HCT116 (cell line): Measurements from ENCODE around the gene RRM1. TPM values are rescaled to one million over a fixed set of nuclear protein-coding genes. Genes with fewer than 3 reads are reported as not detected.
A peak's percentile ranks its signal among the peaks of the same experiment; 100 is the strongest.

Experiments
- ATAC-seq: fragments of 200-7000 bp; cut with Tn5 transposase; 2 replicates; pipeline ENCODE4 v1.9.1; 2020; ENCODE audit warnings: mild to moderate bottlenecking, moderate library complexity
- BruUV-seq: library from RNA; stranded (reverse); fragments of 400-500 nt; replicated peaks from 2 replicates; lab custom pipeline; 2021; lab: Mats Ljungman, UMichigan
- CTCF ChIA-PET: fragments of 300-600 bp; sonication (Branson Sonifier 250); formaldehyde crosslinking; loops from one replicate; lab custom pipeline; 2021; ENCODE audit warnings: antibody characterized with exemption; lab: Charles Lee
- POLR2A ChIA-PET: fragments of 300-600, 350-600 bp; sonication (Branson Sonifier 250); formaldehyde crosslinking; loops from one replicate; lab custom pipeline; 2021; ENCODE audit warnings: antibody characterized with exemption; lab: Charles Lee
- RAD21 ChIA-PET, 2 experiments: fragments of 300-600 bp; sonication (Branson Sonifier 250); formaldehyde crosslinking; loops; one replicate each; lab custom pipeline; 2023; ENCODE audit warnings: low total read pairs in 2 of 2; ENCODE audit not compliant: uncharacterized antibody in 2 of 2, unreplicated experiment in 2 of 2, low non-redundant PET in 1 of 2; lab: Charles Lee
- DNase-seq: peaks from one replicate; pipeline ENCODE4 v3.0.0-alpha.2; 2010; ENCODE audit warnings: low read depth, low spot score
- H2AFZ ChIP-seq: fragments of 200-600 bp; shearing (Covaris generic), sonication (generic); 2 replicates; pipeline ENCODE4 v1.6.1; 2017; ENCODE audit warnings: low read depth, mixed run types, mixed read lengths, antibody characterized with exemption, low read length; ENCODE audit not compliant: poor library complexity, severe bottlenecking
- H3K27ac ChIP-seq: 2 replicates; pipeline ENCODE4 v1.5.1; 2012; ENCODE audit warnings: low read depth, low read length
- H3K27me3 ChIP-seq: fragments of 200-600 bp; sonication (generic); 2 replicates; pipeline ENCODE4 v1.6.1; 2016; ENCODE audit warnings: mixed run types, low read length, mixed read lengths; ENCODE audit not compliant: insufficient read depth
- H3K36me3 ChIP-seq, 2 experiments: fragments of 200-500 bp in 1 of 2; fragments of 200-600 bp in 1 of 2; sonication (Bioruptor generic) in 1 of 2; sonication (generic) in 1 of 2; 2 replicates each; pipeline versions ENCODE4 v1.5.1 to v1.6.1; 2014 to 2016; ENCODE audit warnings: low read length in 2 of 2, inconsistent platforms in 1 of 2, mixed read lengths in 1 of 2, mixed run types in 1 of 2; ENCODE audit not compliant: insufficient read depth in 2 of 2, control insufficient read depth in 1 of 2
- H3K4me1 ChIP-seq, 2 experiments: fragments of 200-600 bp in 1 of 2; sonication (generic) in 1 of 2; 2 replicates each; pipeline versions ENCODE4 v1.5.1 to v1.6.1; 2012 to 2017; ENCODE audit warnings: low read length in 2 of 2, inconsistent platforms in 1 of 2, mild to moderate bottlenecking in 1 of 2, mixed read lengths in 1 of 2, mixed run types in 1 of 2, moderate library complexity in 1 of 2; ENCODE audit not compliant: insufficient read depth in 2 of 2, control insufficient read depth in 1 of 2
- H3K4me2 ChIP-seq: fragments of 200-600 bp; sonication (generic); 2 replicates; pipeline ENCODE4 v1.6.1; 2017; ENCODE audit warnings: mixed run types, low read length, mixed read lengths
- H3K4me3 ChIP-seq, 2 experiments: fragments of 200-600 bp in 1 of 2; sonication (generic) in 1 of 2; replicated peaks in 1 of 2; 2 replicates each; pipeline ENCODE4 v1.5.1; 2011 to 2016; ENCODE audit warnings: low read length in 2 of 2, control low read depth in 1 of 2, low read depth in 1 of 2, mild to moderate bottlenecking in 1 of 2, mixed read lengths in 1 of 2, mixed run types in 1 of 2
- H3K79me2 ChIP-seq: fragments of 200-600 bp; sonication (generic); 2 replicates; pipeline ENCODE4 v1.6.1; 2017; ENCODE audit warnings: mild to moderate bottlenecking, mixed run types, low read length, moderate library complexity, mixed read lengths; ENCODE audit not compliant: insufficient read depth
- H3K9ac ChIP-seq: fragments of 200-600 bp; sonication (generic); 2 replicates; pipeline ENCODE4 v1.6.1; 2016; ENCODE audit warnings: low read length, mixed read lengths
- H3K9me2 ChIP-seq: fragments of 200-600 bp; sonication (generic), shearing (Covaris generic); 2 replicates; pipeline ENCODE4 v1.6.1; 2017; ENCODE audit warnings: mixed run types, mild to moderate bottlenecking, moderate library complexity; ENCODE audit not compliant: insufficient read depth
- H3K9me3 ChIP-seq, 2 experiments: fragments of 200-500 bp in 1 of 2; fragments of 200-600 bp in 1 of 2; sonication (Bioruptor generic) in 1 of 2; sonication (generic) in 1 of 2; 2 replicates each; pipeline ENCODE4 v1.6.1; 2014 to 2017; ENCODE audit warnings: low read length in 2 of 2, mixed read lengths in 2 of 2, inconsistent platforms in 1 of 2, low read depth in 1 of 2, mild to moderate bottlenecking in 1 of 2, mixed run types in 1 of 2, moderate library complexity in 1 of 2; ENCODE audit not compliant: control insufficient read depth in 1 of 2, insufficient read depth in 1 of 2
- H4K20me1 ChIP-seq: fragments of 200-600 bp; sonication (generic), shearing (Covaris generic); 2 replicates; pipeline ENCODE4 v1.6.1; 2017; ENCODE audit warnings: mixed run types, mild to moderate bottlenecking, moderate library complexity; ENCODE audit not compliant: insufficient read depth
- ATF3 ChIP-seq: IDR thresholded peaks from 2 replicates; pipeline ENCODE4 v1.6.1; 2012
- CTCF ChIP-seq, 3 experiments: fragments of 200-600 bp in 1 of 3; sonication (generic) in 1 of 3; IDR thresholded peaks in 2 of 3; conservative IDR thresholded peaks in 1 of 3; 2 replicates each; pipeline ENCODE4 v1.5.1; 2012 to 2017; ENCODE audit warnings: low read depth in 2 of 3, low read length in 2 of 3, antibody characterized with exemption in 1 of 3, borderline replicate concordance in 1 of 3, control low read depth in 1 of 3, mild to moderate bottlenecking in 1 of 3, mixed read lengths in 1 of 3, mixed run types in 1 of 3, moderate library complexity in 1 of 3; ENCODE audit not compliant: insufficient read depth in 1 of 3
- EZH2phosphoT487 ChIP-seq: fragments of 200-600 bp; IDR thresholded peaks from 2 replicates; pipeline ENCODE4 v1.6.1; 2018; ENCODE audit warnings: antibody characterized with exemption, borderline replicate concordance
- JUND ChIP-seq: IDR thresholded peaks from 2 replicates; pipeline ENCODE4 v1.6.1; 2012
- SIN3A ChIP-seq: IDR thresholded peaks from 2 replicates; pipeline ENCODE4 v1.6.1; 2012; ENCODE audit warnings: low read depth
- SRF ChIP-seq: IDR thresholded peaks from 2 replicates; pipeline ENCODE4 v1.6.1; 2012; ENCODE audit warnings: low read depth
- intact Hi-C: fragments of 100-400 bp; cut with micrococcal nuclease; formaldehyde crosslinking; loops from 2 replicates; pipeline ENCODE4 v1.10.0; 2022
- total RNA-seq: library from RNA; stranded (reverse); gene quantifications from one replicate; pipeline ENCODE4 v1.2.1, GENCODE V29; 2021; ENCODE audit not compliant: unreplicated experiment
- TF ChIP-seq, protein P1 (sequence below): IDR thresholded peaks from 2 replicates; pipeline ENCODE4 v1.6.1; 2011; ENCODE audit warnings: mild to moderate bottlenecking, low read length, moderate library complexity; ENCODE audit not compliant: insufficient replicate concordance; ENCODE audit errors: extremely low read depth
- TF ChIP-seq, protein P2 (sequence below): IDR thresholded peaks from 2 replicates; pipeline ENCODE4 v1.6.1; 2012

RRM1 gene
- total RNA-seq, 1 experiment from 2014 or later: 134 TPM

DNA sequence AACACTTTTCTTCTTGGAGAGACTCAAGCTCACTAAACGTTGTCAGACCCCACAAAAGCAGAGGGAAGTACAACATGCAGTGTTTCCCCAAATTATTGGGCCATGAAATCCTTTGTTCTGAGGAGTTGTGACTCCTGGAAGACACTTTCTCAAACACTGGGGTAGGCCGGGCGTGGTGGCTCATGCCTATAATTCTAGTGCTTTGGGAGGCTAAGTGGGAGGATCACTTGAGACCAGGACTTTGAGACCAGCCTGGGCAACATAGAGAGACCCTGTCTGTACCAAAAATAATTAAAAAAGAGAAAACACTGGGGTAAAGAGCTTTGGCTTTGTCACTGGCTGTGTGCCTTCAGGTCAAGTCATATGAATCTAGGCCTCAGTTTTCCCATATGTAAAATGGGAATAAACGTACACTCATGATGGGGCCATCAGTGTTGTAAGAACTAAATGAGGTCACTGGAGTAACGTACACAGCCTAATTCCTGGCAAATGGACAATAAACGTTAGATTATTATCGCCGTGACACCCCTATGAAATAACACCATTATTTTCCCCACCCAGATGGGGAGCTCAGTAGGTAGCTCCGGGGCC is 92.0 kb downstream of the RRM1 start:
- ChIA-PET POLR2A (no interaction called here), RAD21 (interaction anchor here (1.0 to 1.6 kb wide), 3 partner anchors 307 to 353 kb away, joined by 3 to 9 read pairs (median 6); no protein-coding TSS in a partner anchor), CTCF (interaction anchor here (1.0 to 2.5 kb wide), 13 partner anchors 11 to 450 kb away, joined by 3 to 84 read pairs (median 7); partner anchors contain the start of genes OR51D1, TRIM21 and TRIM68)
- Histone ChIP-seq H3K4me2 (peak overlapping the region; percentile 76), H3K36me3 (no peaks in the 10 kb centered on the region), H3K79me2 (no peaks in the 10 kb centered on the region), H3K9ac (no peak overlapping the region), H3K27ac (no peak overlapping the region), H4K20me1 (no peaks in the 10 kb centered on the region), H3K9me2 (no peaks in the 10 kb centered on the region), H3K9me3 (no peaks in the 10 kb centered on the region), H2AFZ (no peak overlapping the region), H3K4me1 (peaks cover 0 to 12% of the 10 kb centered on the region in 2 experiments; a peak in 2 of 4 replicates), H3K27me3 (no peaks in the 10 kb centered on the region), H3K4me3 (0 out of 4 replicates have a peak overlapping the region, but pooled peaks of 1 of the 2 experiments have one; percentile 53)
- TF ChIP-seq, protein P1, sequence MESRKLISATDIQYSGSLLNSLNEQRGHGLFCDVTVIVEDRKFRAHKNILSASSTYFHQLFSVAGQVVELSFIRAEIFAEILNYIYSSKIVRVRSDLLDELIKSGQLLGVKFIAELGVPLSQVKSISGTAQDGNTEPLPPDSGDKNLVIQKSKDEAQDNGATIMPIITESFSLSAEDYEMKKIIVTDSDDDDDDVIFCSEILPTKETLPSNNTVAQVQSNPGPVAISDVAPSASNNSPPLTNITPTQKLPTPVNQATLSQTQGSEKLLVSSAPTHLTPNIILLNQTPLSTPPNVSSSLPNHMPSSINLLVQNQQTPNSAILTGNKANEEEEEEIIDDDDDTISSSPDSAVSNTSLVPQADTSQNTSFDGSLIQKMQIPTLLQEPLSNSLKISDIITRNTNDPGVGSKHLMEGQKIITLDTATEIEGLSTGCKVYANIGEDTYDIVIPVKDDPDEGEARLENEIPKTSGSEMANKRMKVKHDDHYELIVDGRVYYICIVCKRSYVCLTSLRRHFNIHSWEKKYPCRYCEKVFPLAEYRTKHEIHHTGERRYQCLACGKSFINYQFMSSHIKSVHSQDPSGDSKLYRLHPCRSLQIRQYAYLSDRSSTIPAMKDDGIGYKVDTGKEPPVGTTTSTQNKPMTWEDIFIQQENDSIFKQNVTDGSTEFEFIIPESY: no peak
- TF ChIP-seq EZH2phosphoT487 (no peak), JUND (no peak), SIN3A (no peak), CTCF (IDR thresholded peaks at IDR 0.05 in 2 of 3, conservative IDR thresholded peaks at IDR 0.05 in 1 of 3; ENCODE audit: borderline replicate concordance in 1 of 3, insufficient read depth in 1 of 3, low read depth in 2 of 3, low read length in 2 of 3) (no peak), ATF3 (no peak), SRF (no peak)
- TF ChIP-seq, protein P2, sequence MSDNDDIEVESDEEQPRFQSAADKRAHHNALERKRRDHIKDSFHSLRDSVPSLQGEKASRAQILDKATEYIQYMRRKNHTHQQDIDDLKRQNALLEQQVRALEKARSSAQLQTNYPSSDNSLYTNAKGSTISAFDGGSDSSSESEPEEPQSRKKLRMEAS: no peak
- no TSS peak for BruUV-seq
- intact Hi-C loops: loop anchor here (1.0 to 5.0 kb wide), 5 partner anchors 307 to 818 kb away; no protein-coding TSS in a partner anchor
- DNase-seq (no peak), ATAC-seq (no peak)
